ENCODE data around the gene AP3D1. TPM values are rescaled to one million over a fixed set of nuclear protein-coding genes. Genes with fewer than 3 reads are reported as not detected.
A peak's percentile ranks its signal among the peaks of the same experiment; 100 is the strongest.

Gene AP3D1
- total and polyA plus RNA-seq, 9 of the 15 experiments (the other 6 are each of a cell fraction or from before 2014, with no cell fraction given), result 1.2 to 86.1 (median 35.9) TPM

GRCh38 chr19:2055931-2056836 is 95.2 kb downstream of the AP3D1 start (continued):
- TF ChIP-seq, protein P1, sequence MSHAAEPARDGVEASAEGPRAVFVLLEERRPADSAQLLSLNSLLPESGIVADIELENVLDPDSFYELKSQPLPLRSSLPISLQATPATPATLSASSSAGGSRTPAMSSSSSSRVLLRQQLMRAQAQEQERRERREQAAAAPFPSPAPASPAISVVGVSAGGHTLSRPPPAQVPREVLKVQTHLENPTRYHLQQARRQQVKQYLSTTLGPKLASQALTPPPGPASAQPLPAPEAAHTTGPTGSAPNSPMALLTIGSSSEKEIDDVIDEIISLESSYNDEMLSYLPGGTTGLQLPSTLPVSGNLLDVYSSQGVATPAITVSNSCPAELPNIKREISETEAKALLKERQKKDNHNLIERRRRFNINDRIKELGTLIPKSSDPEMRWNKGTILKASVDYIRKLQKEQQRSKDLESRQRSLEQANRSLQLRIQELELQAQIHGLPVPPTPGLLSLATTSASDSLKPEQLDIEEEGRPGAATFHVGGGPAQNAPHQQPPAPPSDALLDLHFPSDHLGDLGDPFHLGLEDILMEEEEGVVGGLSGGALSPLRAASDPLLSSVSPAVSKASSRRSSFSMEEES (CRISPR knock-in tag; IDR thresholded peaks at IDR 0.05), result no peak
- TF ChIP-seq REST (IDR thresholded peaks at IDR 0.05; ENCODE audit: borderline replicate concordance) (no peak), REST (CRISPR knock-in tag; IDR thresholded peaks at IDR 0.05; ENCODE audit: low read depth) (no peak), ZNF133 (CRISPR knock-in tag; IDR thresholded peaks at IDR 0.05) (no peak), LEF1 (IDR thresholded peaks at IDR 0.05) (peak; percentile 62; the same call in 1 of the 2 replicates), PTTG1 (tag; IDR thresholded peaks at IDR 0.05; ENCODE audit: low read depth) (no peak), MAFF (IDR thresholded peaks at IDR 0.05; ENCODE audit: low read length) (no peak), PHB (CRISPR knock-in tag; IDR thresholded peaks at IDR 0.05) (no peak)
